GM12878 (cell line): ENCODE measurements around the gene STK17A. TPM values are rescaled to one million over a fixed set of nuclear protein-coding genes. Genes with fewer than 3 reads are reported as not detected.

ENCODE experiments used
- ATAC-seq: fragments of 200-7000 bp; cut with Tn5 transposase; 3 replicates; pipeline ENCODE4 v1.9.1; 2020; ENCODE audit warnings: mild to moderate bottlenecking, moderate library complexity
- BruUV-seq: library from RNA; stranded (reverse); fragments of 400-500 nt; replicated peaks from 2 replicates; lab custom pipeline; 2021; lab: Mats Ljungman, UMichigan
- CTCF ChIA-PET: fragments of 300-600 bp; sonication (Branson Sonifier 250); formaldehyde crosslinking; extraction: SDS; loops from one replicate; lab custom pipeline; 2021; ENCODE audit warnings: inconsistent platforms; lab: Yijun Ruan, JAX
- POLR2A ChIA-PET: fragments of 350-600 bp; formaldehyde crosslinking; extraction: SDS; loops from one replicate; lab custom pipeline; 2021; ENCODE audit warnings: inconsistent platforms; lab: Charles Lee
- RAD21 ChIA-PET: fragments of 300-600 bp; sonication (Branson Sonifier 250); formaldehyde crosslinking; loops from one replicate; lab custom pipeline; 2023; ENCODE audit warnings: antibody characterized with exemption; ENCODE audit not compliant: unreplicated experiment; lab: Charles Lee
- SMC1A ChIA-PET: fragments of 300-600 bp; sonication (Branson Sonifier 250); formaldehyde crosslinking; loops from one replicate; lab custom pipeline; 2023; ENCODE audit not compliant: unreplicated experiment, uncharacterized antibody; lab: Charles Lee
- DNase-seq: peaks from one replicate; pipeline ENCODE4 v3.0.0-alpha.2; 2011; ENCODE audit warnings: low read depth, low spot score
- FAIRE-seq: peaks from 3 replicates; lab custom pipeline; 2011; peaks lifted over from hg19 to GRCh38; lab: Jason Lieb, UNC
- H2AFZ ChIP-seq: 2 replicates; pipeline ENCODE4 v1.6.0; 2011; ENCODE audit warnings: low read depth, low read length, control low read depth; ENCODE audit not compliant: control insufficient read depth
- H3K27ac ChIP-seq: 2 replicates; pipeline ENCODE4 v1.5.1; 2011; ENCODE audit warnings: control low read depth; ENCODE audit not compliant: control insufficient read depth, insufficient read depth
- H3K27me3 ChIP-seq, 2 experiments: replicated peaks in 1 of 2; 2 replicates each; pipeline versions ENCODE4 v1.6.0 to v1.6.1; 2011; ENCODE audit warnings: low read length in 1 of 2; ENCODE audit not compliant: control insufficient read depth in 2 of 2, insufficient read depth in 2 of 2
- H3K36me3 ChIP-seq, 2 experiments: 2 replicates each; pipeline ENCODE4 v1.5.1; 2011; ENCODE audit warnings: low read length in 1 of 2; ENCODE audit not compliant: control insufficient read depth in 2 of 2, insufficient read depth in 2 of 2
- H3K4me1 ChIP-seq: 2 replicates; pipeline ENCODE4 v1.6.1; 2011; ENCODE audit warnings: mild to moderate bottlenecking, low read length, moderate library complexity, mixed read lengths; ENCODE audit not compliant: control insufficient read depth, insufficient read depth
- H3K4me2 ChIP-seq: 2 replicates; pipeline ENCODE4 v1.6.0; 2011; ENCODE audit warnings: control low read depth; ENCODE audit not compliant: control insufficient read depth, insufficient read depth
- H3K4me3 ChIP-seq: fragments of 200-600 bp; sonication (generic); 2 replicates; pipeline ENCODE4 v1.5.1; 2016
- H3K79me2 ChIP-seq: 2 replicates; pipeline ENCODE4 v1.6.0; 2011; ENCODE audit warnings: low read length; ENCODE audit not compliant: control insufficient read depth, insufficient read depth
- H3K9ac ChIP-seq: 2 replicates; pipeline ENCODE4 v1.8.0; 2011; ENCODE audit warnings: low read length, control low read depth, mixed read lengths; ENCODE audit not compliant: control insufficient read depth, insufficient read depth
- H3K9me3 ChIP-seq: replicated peaks from 3 replicates; pipeline ENCODE4 v1.5.1; 2011; ENCODE audit warnings: mild to moderate bottlenecking, low read length; ENCODE audit not compliant: control insufficient read depth, insufficient read depth
- H4K20me1 ChIP-seq: 2 replicates; pipeline ENCODE4 v1.6.0; 2011; ENCODE audit not compliant: control insufficient read depth, insufficient read depth
- BCL11A ChIP-seq: IDR thresholded peaks from 2 replicates; pipeline ENCODE4 v1.6.1; 2011; ENCODE audit warnings: low read depth, low read length
- CBX5 ChIP-seq: sonication (generic); IDR thresholded peaks from 2 replicates; pipeline ENCODE4 v1.6.1; 2016; ENCODE audit warnings: low read depth, moderate library complexity, mild to moderate bottlenecking, inconsistent platforms
- KAT2A ChIP-seq: conservative IDR thresholded peaks from 2 replicates; pipeline ENCODE4 v1.6.1; 2011; ENCODE audit warnings: low read depth, low read length; ENCODE audit not compliant: control insufficient read depth
- MXI1 ChIP-seq: fragments of 150-350 bp; IDR thresholded peaks from 2 replicates; pipeline ENCODE4 v1.6.1; 2011; ENCODE audit warnings: low read depth, mild to moderate bottlenecking, inconsistent platforms, low read length, improper control_type of control experiment
- NFIC ChIP-seq: IDR thresholded peaks from 2 replicates; pipeline ENCODE4 v1.6.1; 2012; ENCODE audit warnings: low read depth, mild to moderate bottlenecking, inconsistent platforms, low read length, moderate library complexity
- POLR2A ChIP-seq: IDR thresholded peaks from 2 replicates; pipeline ENCODE4 v1.6.1; 2011; ENCODE audit warnings: low read depth, mild to moderate bottlenecking, low read length
- POLR2AphosphoS5 ChIP-seq: IDR thresholded peaks from 2 replicates; pipeline ENCODE4 v1.6.1; 2011; ENCODE audit warnings: mild to moderate bottlenecking, low read length, inconsistent platforms
- SIN3A ChIP-seq: IDR thresholded peaks from 2 replicates; pipeline ENCODE4 v1.6.1; 2012; ENCODE audit warnings: low read depth, low read length, improper control_type of control experiment
- WGBS: methylation state at CpG from one replicate; pipeline ENCODE4 v1.1.6; 2016; ENCODE audit warnings: low lambda C conversion rate; ENCODE audit not compliant: insufficient replicate concordance, insufficient coverage; ENCODE audit errors: missing lambda C conversion rate; 5-methylcytosine and 5-hydroxymethylcytosine counted together
- in situ Hi-C: fragments of 300-500 bp; cut with MboI; formaldehyde crosslinking; loops from 9 replicates; pipeline ENCODE4 v1.14.3; 2018; ENCODE audit warnings: mixed read lengths
- intact Hi-C: fragments of 100-400 bp; cut with micrococcal nuclease; formaldehyde crosslinking; loops from one replicate; pipeline ENCODE4 v1.14.2; 2022; ENCODE audit not compliant: unreplicated experiment
- polyA plus RNA-seq, 11 experiments: library from polyadenylated mRNA; depleted of rRNA in 4 of 11; unstranded in 6 of 11; stranded (reverse) in 5 of 11; fragments of >200 nt; fragmentation: Nextera tagmentation in 4 of 11; fragmentation: Illumina TruSeq in 1 of 11; extraction: Ambion mirVana in 4 of 11; extraction: Trizol in 1 of 11; gene quantifications; 1 replicate in 1 of 11; 2 replicates in 10 of 11; pipeline versions ENCODE4 v1.2.1 to v1.2.3, GENCODE V29; 2011 to 2016; ENCODE audit warnings: inconsistent platforms in 2 of 11, missing spikeins in 2 of 11, low read depth in 1 of 11
- total RNA-seq, 4 experiments: library from RNA; depleted of rRNA in 3 of 4; stranded (reverse); fragments of >200 nt in 3 of 4; fragmentation: Illumina TruSeq in 1 of 4; extraction: Trizol in 1 of 4; gene quantifications; 2 replicates each; pipeline versions ENCODE4 v1.2.1 to v1.2.3, GENCODE V29; 2013 to 2021
- TF ChIP-seq, protein P1 (sequence below), 3 experiments: IDR thresholded peaks in 2 of 3; conservative IDR thresholded peaks in 1 of 3; 2 replicates each; pipeline ENCODE4 v1.5.1; 2011; ENCODE audit warnings: low read depth in 3 of 3, low read length in 3 of 3, mild to moderate bottlenecking in 3 of 3, control low read depth in 2 of 3, moderate library complexity in 2 of 3, inconsistent platforms in 1 of 3, mixed read lengths in 1 of 3; ENCODE audit not compliant: control insufficient read depth in 2 of 3, insufficient read depth in 1 of 3; ENCODE audit errors: extremely low read depth in 1 of 3
- TF ChIP-seq, protein P2 (sequence below): fragments of 450-650 bp; conservative IDR thresholded peaks from 2 replicates; pipeline ENCODE4 v1.6.1; 2017; ENCODE audit warnings: mild to moderate bottlenecking, moderate library complexity
- TF ChIP-seq, protein P3 (sequence below): fragments of 450-650 bp; IDR thresholded peaks from 2 replicates; pipeline ENCODE4 v1.6.1; 2016; ENCODE audit warnings: mild to moderate bottlenecking, moderate library complexity, borderline replicate concordance
- TF ChIP-seq, protein P4 (sequence below): fragments of 150-350 bp; IDR thresholded peaks from 2 replicates; pipeline ENCODE4 v1.6.1; 2014; ENCODE audit warnings: mild to moderate bottlenecking, low read depth, low read length

Gene STK17A
- total and polyA plus RNA-seq, 10 of the 15 experiments (the other 5 are each of a cell fraction or from before 2014, with no cell fraction given): 18.5 to 91.6 (median 70.8) TPM

DNA sequence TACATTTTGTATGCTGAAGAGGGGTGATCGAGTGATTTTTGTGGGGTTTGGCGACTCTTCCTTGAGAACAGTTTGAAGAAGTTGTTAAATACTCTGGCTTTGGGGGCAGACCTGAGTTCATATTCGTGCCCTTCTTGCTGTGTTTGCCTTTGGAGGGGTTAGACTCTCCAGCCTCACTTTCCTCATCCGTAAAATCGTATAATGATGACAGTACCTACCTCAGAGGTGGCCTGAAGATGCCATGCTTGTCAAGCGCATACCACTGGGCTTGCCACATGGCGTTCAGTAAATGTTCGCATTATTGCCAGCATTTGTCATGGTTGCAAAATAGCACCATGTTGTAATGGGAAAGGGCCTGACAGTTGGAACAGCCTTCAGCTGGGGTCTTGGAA, 1.3 kb downstream of the STK17A start:
- ChIA-PET CTCF (interaction anchor here (1.0 to 12.5 kb wide), 11 partner anchors 21 to 254 kb away, joined by 3 to 183 read pairs (median 5); no protein-coding TSS in a partner anchor), RAD21 (interaction anchor here (1.0 to 12.2 kb wide), 11 partner anchors 11 to 251 kb away, joined by 3 to 516 read pairs (median 12); partner anchors contain the start of gene COA1), SMC1A (interaction anchor here (1.0 to 9.8 kb wide), 9 partner anchors 43 to 653 kb away, joined by 3 to 163 read pairs (median 93); partner anchors contain the start of gene COA1), POLR2A (interaction anchor here (0.9 to 9.8 kb wide), 9 partner anchors 11 to 255 kb away, joined by 3 to 138 read pairs (median 4); no protein-coding TSS in a partner anchor)
- 0 out of 2 replicates have a peak, but pooled peaks have one; percentile 0 for TF ChIP-seq POLR2AphosphoS5
- peak; percentile 51; the same call in 1 of the 2 replicates for TF ChIP-seq SIN3A
- TF ChIP-seq, protein P1, sequence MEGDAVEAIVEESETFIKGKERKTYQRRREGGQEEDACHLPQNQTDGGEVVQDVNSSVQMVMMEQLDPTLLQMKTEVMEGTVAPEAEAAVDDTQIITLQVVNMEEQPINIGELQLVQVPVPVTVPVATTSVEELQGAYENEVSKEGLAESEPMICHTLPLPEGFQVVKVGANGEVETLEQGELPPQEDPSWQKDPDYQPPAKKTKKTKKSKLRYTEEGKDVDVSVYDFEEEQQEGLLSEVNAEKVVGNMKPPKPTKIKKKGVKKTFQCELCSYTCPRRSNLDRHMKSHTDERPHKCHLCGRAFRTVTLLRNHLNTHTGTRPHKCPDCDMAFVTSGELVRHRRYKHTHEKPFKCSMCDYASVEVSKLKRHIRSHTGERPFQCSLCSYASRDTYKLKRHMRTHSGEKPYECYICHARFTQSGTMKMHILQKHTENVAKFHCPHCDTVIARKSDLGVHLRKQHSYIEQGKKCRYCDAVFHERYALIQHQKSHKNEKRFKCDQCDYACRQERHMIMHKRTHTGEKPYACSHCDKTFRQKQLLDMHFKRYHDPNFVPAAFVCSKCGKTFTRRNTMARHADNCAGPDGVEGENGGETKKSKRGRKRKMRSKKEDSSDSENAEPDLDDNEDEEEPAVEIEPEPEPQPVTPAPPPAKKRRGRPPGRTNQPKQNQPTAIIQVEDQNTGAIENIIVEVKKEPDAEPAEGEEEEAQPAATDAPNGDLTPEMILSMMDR (IDR thresholded peaks at IDR 0.05 in 2 of 3, conservative IDR thresholded peaks at IDR 0.05 in 1 of 3; ENCODE audit: control insufficient read depth in 2 of 3, extremely low read depth in 1 of 3, insufficient read depth in 1 of 3, low read depth in 3 of 3, low read length in 3 of 3): peak in 2 of 3 experiments; percentile 3 to 7; a peak in 1 of 6 replicates
- TF ChIP-seq, protein P2, sequence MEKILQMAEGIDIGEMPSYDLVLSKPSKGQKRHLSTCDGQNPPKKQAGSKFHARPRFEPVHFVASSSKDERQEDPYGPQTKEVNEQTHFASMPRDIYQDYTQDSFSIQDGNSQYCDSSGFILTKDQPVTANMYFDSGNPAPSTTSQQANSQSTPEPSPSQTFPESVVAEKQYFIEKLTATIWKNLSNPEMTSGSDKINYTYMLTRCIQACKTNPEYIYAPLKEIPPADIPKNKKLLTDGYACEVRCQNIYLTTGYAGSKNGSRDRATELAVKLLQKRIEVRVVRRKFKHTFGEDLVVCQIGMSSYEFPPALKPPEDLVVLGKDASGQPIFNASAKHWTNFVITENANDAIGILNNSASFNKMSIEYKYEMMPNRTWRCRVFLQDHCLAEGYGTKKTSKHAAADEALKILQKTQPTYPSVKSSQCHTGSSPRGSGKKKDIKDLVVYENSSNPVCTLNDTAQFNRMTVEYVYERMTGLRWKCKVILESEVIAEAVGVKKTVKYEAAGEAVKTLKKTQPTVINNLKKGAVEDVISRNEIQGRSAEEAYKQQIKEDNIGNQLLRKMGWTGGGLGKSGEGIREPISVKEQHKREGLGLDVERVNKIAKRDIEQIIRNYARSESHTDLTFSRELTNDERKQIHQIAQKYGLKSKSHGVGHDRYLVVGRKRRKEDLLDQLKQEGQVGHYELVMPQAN: peak; percentile 39
- peak; percentile 55 for TF ChIP-seq POLR2A
- TF ChIP-seq BCL11A: no peak
- TF ChIP-seq NFIC: 0 out of 2 replicates have a peak, but pooled peaks have one; percentile 6
- TF ChIP-seq, protein P3, sequence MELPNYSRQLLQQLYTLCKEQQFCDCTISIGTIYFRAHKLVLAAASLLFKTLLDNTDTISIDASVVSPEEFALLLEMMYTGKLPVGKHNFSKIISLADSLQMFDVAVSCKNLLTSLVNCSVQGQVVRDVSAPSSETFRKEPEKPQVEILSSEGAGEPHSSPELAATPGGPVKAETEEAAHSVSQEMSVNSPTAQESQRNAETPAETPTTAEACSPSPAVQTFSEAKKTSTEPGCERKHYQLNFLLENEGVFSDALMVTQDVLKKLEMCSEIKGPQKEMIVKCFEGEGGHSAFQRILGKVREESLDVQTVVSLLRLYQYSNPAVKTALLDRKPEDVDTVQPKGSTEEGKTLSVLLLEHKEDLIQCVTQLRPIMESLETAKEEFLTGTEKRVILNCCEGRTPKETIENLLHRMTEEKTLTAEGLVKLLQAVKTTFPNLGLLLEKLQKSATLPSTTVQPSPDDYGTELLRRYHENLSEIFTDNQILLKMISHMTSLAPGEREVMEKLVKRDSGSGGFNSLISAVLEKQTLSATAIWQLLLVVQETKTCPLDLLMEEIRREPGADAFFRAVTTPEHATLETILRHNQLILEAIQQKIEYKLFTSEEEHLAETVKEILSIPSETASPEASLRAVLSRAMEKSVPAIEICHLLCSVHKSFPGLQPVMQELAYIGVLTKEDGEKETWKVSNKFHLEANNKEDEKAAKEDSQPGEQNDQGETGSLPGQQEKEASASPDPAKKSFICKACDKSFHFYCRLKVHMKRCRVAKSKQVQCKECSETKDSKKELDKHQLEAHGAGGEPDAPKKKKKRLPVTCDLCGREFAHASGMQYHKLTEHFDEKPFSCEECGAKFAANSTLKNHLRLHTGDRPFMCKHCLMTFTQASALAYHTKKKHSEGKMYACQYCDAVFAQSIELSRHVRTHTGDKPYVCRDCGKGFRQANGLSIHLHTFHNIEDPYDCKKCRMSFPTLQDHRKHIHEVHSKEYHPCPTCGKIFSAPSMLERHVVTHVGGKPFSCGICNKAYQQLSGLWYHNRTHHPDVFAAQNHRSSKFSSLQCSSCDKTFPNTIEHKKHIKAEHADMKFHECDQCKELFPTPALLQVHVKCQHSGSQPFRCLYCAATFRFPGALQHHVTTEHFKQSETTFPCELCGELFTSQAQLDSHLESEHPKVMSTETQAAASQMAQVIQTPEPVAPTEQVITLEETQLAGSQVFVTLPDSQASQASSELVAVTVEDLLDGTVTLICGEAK: no peak
- no peak for TF ChIP-seq KAT2A
- peak; percentile 87 for TF ChIP-seq MXI1
- TF ChIP-seq CBX5: no peak
- TF ChIP-seq, protein P4, sequence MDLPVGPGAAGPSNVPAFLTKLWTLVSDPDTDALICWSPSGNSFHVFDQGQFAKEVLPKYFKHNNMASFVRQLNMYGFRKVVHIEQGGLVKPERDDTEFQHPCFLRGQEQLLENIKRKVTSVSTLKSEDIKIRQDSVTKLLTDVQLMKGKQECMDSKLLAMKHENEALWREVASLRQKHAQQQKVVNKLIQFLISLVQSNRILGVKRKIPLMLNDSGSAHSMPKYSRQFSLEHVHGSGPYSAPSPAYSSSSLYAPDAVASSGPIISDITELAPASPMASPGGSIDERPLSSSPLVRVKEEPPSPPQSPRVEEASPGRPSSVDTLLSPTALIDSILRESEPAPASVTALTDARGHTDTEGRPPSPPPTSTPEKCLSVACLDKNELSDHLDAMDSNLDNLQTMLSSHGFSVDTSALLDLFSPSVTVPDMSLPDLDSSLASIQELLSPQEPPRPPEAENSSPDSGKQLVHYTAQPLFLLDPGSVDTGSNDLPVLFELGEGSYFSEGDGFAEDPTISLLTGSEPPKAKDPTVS: no peak
- peak overlapping the region; percentile 88 for H3K4me2 ChIP-seq
- FAIRE-seq (no peak), DNase-seq (no peak), ATAC-seq (peak; percentile 2)
- peak overlapping the region; percentile 84 for H3K4me3 ChIP-seq
- no peak overlapping the region for H2AFZ ChIP-seq
- no peaks in the 10 kb centered on the region for H3K9me3 ChIP-seq
- in situ Hi-C loops: loop anchor here (5.0 to 10.0 kb wide), 3 partner anchors 111 to 253 kb away; no protein-coding TSS in a partner anchor
- peaks cover 16% of the 10 kb centered on the region for H3K4me1 ChIP-seq
- H3K27ac ChIP-seq: peak overlapping the region; percentile 98
- WGBS: 0% methylated on average over 8 of the region's 8 CpGs
- intact Hi-C loops: no loop called here
- no peaks in the 10 kb centered on the region; a peak in 1 of 4 replicates for H3K36me3 ChIP-seq
- H3K79me2 ChIP-seq: peaks cover 64% of the 10 kb centered on the region
- peak overlapping the region; percentile 78 for H3K9ac ChIP-seq
- BruUV-seq: TSS peak; percentile 44
- no peaks in the 10 kb centered on the region for H4K20me1 ChIP-seq
- H3K27me3 ChIP-seq: no peaks in the 10 kb centered on the region
